ENCODE data around the gene HTD2. TPM values are rescaled to one million over a fixed set of nuclear protein-coding genes. Genes with fewer than 3 reads are reported as not detected.

Gene HTD2
- total RNA-seq, 1 experiment from 2014 or later, result 8.9 TPM

- DNase-seq (ENCODE audit: low read depth), result no peak
These were observed 51.1 kb downstream of the HTD2 start for GRCh38 chr3:58357402-58357801.

GRCh38 chr3:58358092-58358491, 51.8 kb downstream of the HTD2 start:
- no peak for DNase-seq (ENCODE audit: low read depth)

GRCh38 chr3:58358808-58359207, 52.5 kb downstream of the HTD2 start:
- no peak for DNase-seq (ENCODE audit: low read depth)

GRCh38 chr3:58359621-58360020, 53.3 kb downstream of the HTD2 start:
- DNase-seq (ENCODE audit: low read depth), result no peak

GRCh38 chr3:58361866-58362265, 55.5 kb downstream of the HTD2 start:
- no peak for DNase-seq (ENCODE audit: low read depth)

- peak; percentile 67 for DNase-seq (ENCODE audit: low read depth)
These were observed 60.4 kb downstream of the HTD2 start for GRCh38 chr3:58366699-58367098.

- no peak for DNase-seq (ENCODE audit: low read depth)
These were observed 62.7 kb downstream of the HTD2 start for GRCh38 chr3:58369038-58369437.

Other genes starting within 250 kb of the HTD2 start
- gene DNASE1L3, start 95.5 kb upstream of the HTD2 start, total RNA-seq (2014; rRNA removed; shearing (Covaris generic)), result not detected in 2 replicates
- 19.5 and 20.1 TPM in 2 replicates for gene ABHD6, start 68.7 kb upstream of the HTD2 start, total RNA-seq (2014; rRNA removed; shearing (Covaris generic))
- gene RPP14, start 275 bp upstream of the HTD2 start, total RNA-seq (2014; rRNA removed; shearing (Covaris generic)), result 15.3 and 18.2 TPM in 2 replicates
- 53.8 and 63.6 TPM in 2 replicates for gene PXK, start 26.4 kb downstream of the HTD2 start, total RNA-seq (2014; rRNA removed; shearing (Covaris generic))
- gene PDHB, start 127.3 kb downstream of the HTD2 start, total RNA-seq (2014; rRNA removed; shearing (Covaris generic)), result 201 and 242 TPM in 2 replicates
- 17.2 and 20.8 TPM in 2 replicates for gene KCTD6, start 185.6 kb downstream of the HTD2 start, total RNA-seq (2014; rRNA removed; shearing (Covaris generic))
- 5.3 and 8.1 TPM in 2 replicates for gene ACOX2, start 230.7 kb downstream of the HTD2 start, total RNA-seq (2014; rRNA removed; shearing (Covaris generic))

Measured in RPMI7951 (cell line).